Measurements from ENCODE around the gene KCNJ6. TPM values are rescaled to one million over a fixed set of nuclear protein-coding genes. Genes with fewer than 3 reads are reported as not detected.

KCNJ6 gene
- total and polyA plus RNA-seq, 9 of the 15 experiments (the other 6 are each of a cell fraction or from before 2014, with no cell fraction given), result 0.06 to 0.21 (median 0.13) TPM; not detected in 1

- in situ Hi-C loops (cut with MboI), result no loop called here
- FAIRE-seq (no peak), DNase-seq (ENCODE audit: extremely low read depth in 1 of 4, low spot score in 3 of 4) (no peak), ATAC-seq (no peak)
- CTCF ChIA-PET (ENCODE audit: low intra/inter-chr PET ratio), result no interaction called here
- Histone ChIP-seq H3K9me1 (ENCODE audit: control insufficient read depth, insufficient read depth, low read length) (no peaks in the 10 kb centered on the region), H3K36me3 (ENCODE audit: control insufficient read depth, insufficient read depth, low read length) (no peaks in the 10 kb centered on the region), H3K4me3 (no peak overlapping the region), H3K27me3 (ENCODE audit: control insufficient read depth in 2 of 2, insufficient read depth in 2 of 2, low read length in 2 of 2) (no peaks in the 10 kb centered on the region), H3K27ac (ENCODE audit: extremely low read depth, low read depth, low read length) (no peak overlapping the region), H4K20me1 (replicated peaks; ENCODE audit: control insufficient read depth, insufficient read depth, low read length) (no peaks in the 10 kb centered on the region), H3K4me2 (ENCODE audit: insufficient read depth, low read length) (no peak overlapping the region), H3K9ac (ENCODE audit: insufficient read depth in 1 of 2, low read depth in 2 of 2, low read length in 2 of 2) (no peak overlapping the region), H2AFZ (ENCODE audit: low read depth, low read length) (no peak overlapping the region), H3K4me1 (replicated peaks in 1 of 2; ENCODE audit: control insufficient read depth in 2 of 2, insufficient read depth in 2 of 2, low read length in 2 of 2) (peaks cover 28 to 42% of the 10 kb centered on the region in 2 experiments), H3K9me3 (replicated peaks; ENCODE audit: control insufficient read depth, insufficient read depth, low read depth, low read length) (peaks cover 10% of the 10 kb centered on the region), H3K79me2 (ENCODE audit: control insufficient read depth, insufficient read depth, low read length) (peaks cover 10% of the 10 kb centered on the region)
- TF ChIP-seq U2AF1 (optimal IDR thresholded peaks at IDR 0.05; ENCODE audit: low read depth, low read length) (no peak), GTF2E2 (tag; IDR thresholded peaks at IDR 0.05) (no peak), FOXK1 (CRISPR knock-in tag; IDR thresholded peaks at IDR 0.05; ENCODE audit: borderline replicate concordance) (no peak), NUFIP1 (IDR thresholded peaks at IDR 0.05; ENCODE audit: partially characterized antibody) (no peak), SOX6 (IDR thresholded peaks at IDR 0.05) (no peak), PHF21A (IDR thresholded peaks at IDR 0.05; ENCODE audit: borderline replicate concordance, low read depth) (no peak), ZC3H8 (IDR thresholded peaks at IDR 0.05) (no peak), GTF2F1 (IDR thresholded peaks at IDR 0.05; ENCODE audit: low read depth, low read length) (no peak)
- TF ChIP-seq, protein P1, sequence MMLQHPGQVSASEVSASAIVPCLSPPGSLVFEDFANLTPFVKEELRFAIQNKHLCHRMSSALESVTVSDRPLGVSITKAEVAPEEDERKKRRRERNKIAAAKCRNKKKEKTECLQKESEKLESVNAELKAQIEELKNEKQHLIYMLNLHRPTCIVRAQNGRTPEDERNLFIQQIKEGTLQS (IDR thresholded peaks at IDR 0.05), result no peak
- TF ChIP-seq, protein P1 (CRISPR knock-in tag; conservative IDR thresholded peaks at IDR 0.05), result no peak
- no TSS peak for BruUV-seq (replicated peaks)
- POLR2A ChIA-PET, result no interaction called here
- intact Hi-C loops (cut with micrococcal nuclease), result loop anchor here (5.0 to 10.0 kb wide), 2 partner anchors 98 to 336 kb away; no protein-coding TSS in a partner anchor
- 96% methylated on average over 5 of the region's 5 CpGs for WGBS (ENCODE audit: insufficient coverage, low coverage, missing lambda C conversion rate)
These were observed 355.9 kb downstream of the KCNJ6 start for GRCh38 chr21:37560385-37560784.

Data from K562 (cell line).